ENCODE results near the gene MMAB. TPM values are rescaled to one million over a fixed set of nuclear protein-coding genes. Genes with fewer than 3 reads are reported as not detected.
"Not testable (repeated sequence)": the region's sequence is repeated elsewhere in the genome, so short reads cannot be mapped to it uniquely, and the experiment has no call there.

The MMAB gene
- total RNA-seq, 2 donors from 2014 or later, result 17.8 to 22.2 TPM

DNA sequence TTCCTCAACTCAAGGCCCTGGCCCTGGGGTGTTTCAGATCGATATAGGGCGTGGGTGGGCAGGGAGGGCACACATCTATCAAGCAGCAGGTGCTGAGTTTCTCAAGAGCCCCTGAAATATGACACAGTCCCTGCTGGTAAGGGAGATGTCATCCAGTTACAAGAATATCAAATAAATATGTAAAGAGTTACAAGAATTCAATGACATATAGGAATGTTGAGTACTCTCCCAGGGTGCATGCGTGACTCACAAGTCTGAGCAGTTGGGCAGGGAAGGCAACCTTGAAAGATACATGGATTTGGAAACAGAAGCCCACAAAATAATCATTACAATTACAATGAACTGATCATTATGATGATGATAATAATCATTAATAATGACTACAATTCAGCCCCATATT, 35.5 kb upstream of the MMAB start:
- Mint-ChIP-seq H3K27me3 (peaks cover 19% of the 10 kb centered on the region), H3K4me1 (no peaks in the 10 kb centered on the region), H3K36me3 (ENCODE audit: low read depth) (no peaks in the 10 kb centered on the region), H3K9me3 (no peaks in the 10 kb centered on the region), H3K4me3 (no peak overlapping the region), H3K27ac (no peak overlapping the region)
- ATAC-seq (replicated peaks), result no peak

DNA sequence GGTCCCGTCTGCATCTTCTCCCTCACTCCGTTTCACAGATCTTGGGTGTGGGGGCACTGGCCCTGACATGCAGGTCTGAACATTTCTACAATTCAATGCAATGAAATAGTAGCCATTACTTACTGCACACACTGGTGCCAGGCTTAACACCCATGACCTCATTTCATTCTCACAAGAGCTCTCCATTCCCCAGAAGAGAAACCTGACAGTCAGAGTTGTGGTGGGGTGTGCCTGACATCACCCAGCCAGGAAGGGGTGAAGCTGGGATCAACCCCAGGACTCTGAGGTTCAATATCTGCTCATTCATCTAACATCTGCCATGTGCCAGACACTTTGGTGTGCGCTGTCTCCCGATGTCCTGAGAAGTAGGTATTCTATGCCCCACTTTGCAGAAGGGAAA, 35.0 kb upstream of the MMAB start:
- no peaks in the 10 kb centered on the region for H3K9me3 Mint-ChIP-seq
- peak; percentile 24 for ATAC-seq (replicated peaks)
- no peak overlapping the region for H3K4me3 Mint-ChIP-seq
- H3K36me3 Mint-ChIP-seq (ENCODE audit: low read depth), result no peaks in the 10 kb centered on the region
- H3K27ac Mint-ChIP-seq, result no peak overlapping the region
- H3K27me3 Mint-ChIP-seq, result peaks cover 18% of the 10 kb centered on the region
- no peaks in the 10 kb centered on the region for H3K4me1 Mint-ChIP-seq

DNA sequence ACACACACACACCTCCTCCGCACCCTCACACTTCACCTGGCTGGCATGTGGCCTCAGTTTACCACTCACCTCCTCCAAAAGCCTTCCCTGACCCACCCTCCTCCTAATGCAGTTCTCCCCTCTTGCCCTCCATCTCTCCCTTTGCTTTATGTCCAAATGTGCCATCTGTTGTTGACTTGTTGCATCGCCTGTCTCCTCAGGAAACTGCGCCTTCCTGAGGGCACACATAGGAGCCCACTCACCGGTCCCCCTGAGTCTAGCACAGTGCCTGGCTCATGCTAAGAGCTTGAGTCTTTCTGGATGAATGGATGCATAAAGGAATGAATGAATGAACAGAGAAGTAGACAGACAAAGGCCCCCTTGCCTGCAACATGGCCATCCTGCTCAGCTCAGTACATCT, 34.3 kb upstream of the MMAB start:
- Mint-ChIP-seq H3K4me3 (no peak overlapping the region), H3K27ac (no peak overlapping the region), H3K9me3 (no peaks in the 10 kb centered on the region), H3K4me1 (no peaks in the 10 kb centered on the region), H3K36me3 (ENCODE audit: low read depth) (no peaks in the 10 kb centered on the region), H3K27me3 (peaks cover 15% of the 10 kb centered on the region)
- no peak for ATAC-seq (replicated peaks)

DNA sequence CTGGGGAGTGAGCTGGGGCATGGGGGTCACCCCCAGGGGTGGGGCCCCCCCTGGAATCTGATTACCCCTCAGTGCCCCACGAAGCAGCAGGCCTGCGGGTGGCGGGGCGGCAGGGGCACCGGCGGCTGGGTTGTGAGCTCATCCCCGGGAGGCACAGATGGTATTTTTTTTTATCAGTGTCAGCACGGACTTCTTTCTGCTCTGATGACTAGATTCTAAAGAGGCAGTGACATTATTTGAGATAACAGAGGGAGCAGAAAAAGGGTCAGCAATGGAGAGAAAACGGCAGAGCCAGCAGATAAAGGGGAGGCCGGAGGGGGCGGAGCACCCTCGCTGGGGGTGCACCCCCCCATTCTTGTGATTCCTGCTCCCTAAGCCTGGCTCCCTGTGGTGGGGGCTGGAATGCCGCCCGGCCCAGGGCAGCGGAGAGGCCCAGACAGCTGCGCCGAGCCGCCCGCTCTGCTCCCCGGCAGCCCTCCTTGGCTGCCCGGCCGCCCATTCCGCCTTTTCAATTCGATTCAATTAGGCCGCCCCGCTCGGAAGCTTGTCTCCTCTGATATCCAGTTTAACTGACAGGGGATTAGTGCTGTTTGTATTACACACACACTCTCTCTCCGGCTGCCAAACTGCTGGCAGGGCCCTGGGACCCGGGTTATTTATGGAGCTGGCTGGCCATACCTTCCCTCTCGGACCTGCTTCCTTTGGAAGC, 33.2 kb upstream of the MMAB start:
- Mint-ChIP-seq H3K27ac (no peak overlapping the region), H3K4me3 (no peak overlapping the region), H3K36me3 (ENCODE audit: low read depth) (no peaks in the 10 kb centered on the region), H3K27me3 (peaks cover 15% of the 10 kb centered on the region), H3K9me3 (no peaks in the 10 kb centered on the region), H3K4me1 (no peaks in the 10 kb centered on the region)
- no peak for ATAC-seq (replicated peaks)

DNA sequence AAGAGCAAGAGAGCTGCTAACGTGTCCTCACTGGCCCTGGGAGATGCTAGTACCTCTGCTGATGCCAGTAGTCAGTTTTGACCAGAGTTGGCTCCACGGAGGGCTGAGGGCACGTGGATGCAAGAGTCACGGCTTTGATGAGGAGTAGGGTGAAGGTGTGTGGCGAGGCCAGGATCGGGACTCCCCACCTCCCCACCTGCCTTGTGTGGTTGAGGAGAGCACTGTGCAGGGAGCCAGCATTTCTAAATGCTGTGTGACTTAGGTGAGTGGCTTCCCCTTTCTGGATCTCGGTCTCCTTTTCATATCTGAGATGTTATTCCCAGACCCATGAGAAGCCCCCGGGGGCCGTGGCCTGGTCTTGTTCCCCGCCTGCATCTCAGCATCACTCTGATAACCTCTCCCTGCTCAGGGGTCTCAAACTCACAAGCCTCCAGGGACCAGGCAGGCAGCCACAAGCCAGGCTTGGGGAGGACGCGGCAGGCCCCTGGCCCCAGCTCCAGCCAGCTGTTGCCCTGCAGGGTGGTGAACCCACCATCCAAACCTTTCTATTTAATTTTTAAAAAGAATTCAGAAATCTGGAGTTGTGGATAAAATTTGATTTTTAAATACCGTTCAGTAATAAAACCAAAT, 32.4 kb upstream of the MMAB start:
- ATAC-seq (replicated peaks), result no peak
- Mint-ChIP-seq H3K4me3 (no peak overlapping the region), H3K27ac (no peak overlapping the region), H3K27me3 (peaks cover 13% of the 10 kb centered on the region), H3K9me3 (no peaks in the 10 kb centered on the region), H3K36me3 (ENCODE audit: low read depth) (no peaks in the 10 kb centered on the region), H3K4me1 (no peaks in the 10 kb centered on the region)

DNA sequence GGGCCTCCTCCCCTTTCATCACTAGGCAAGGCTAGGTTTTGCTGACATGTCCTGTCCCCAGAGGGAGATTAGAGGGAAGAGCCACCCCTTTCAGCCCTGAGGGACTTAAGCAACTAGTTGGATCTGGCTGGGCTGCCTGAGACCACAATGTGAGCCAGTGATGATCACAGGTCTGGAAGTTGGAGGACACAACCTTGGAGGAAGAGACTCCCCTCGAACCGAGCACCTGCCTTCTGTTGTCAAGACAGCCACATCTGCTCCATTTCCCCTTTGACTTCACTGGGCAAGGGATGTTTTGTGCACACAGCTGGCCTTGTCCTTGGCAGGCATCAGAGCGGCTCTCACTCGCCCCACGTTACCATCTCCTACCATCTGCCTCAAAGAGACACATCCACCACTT, 31.7 kb upstream of the MMAB start:
- Mint-ChIP-seq H3K27ac (no peak overlapping the region), H3K4me1 (no peaks in the 10 kb centered on the region), H3K27me3 (peaks cover 11% of the 10 kb centered on the region), H3K36me3 (ENCODE audit: low read depth) (no peaks in the 10 kb centered on the region), H3K9me3 (no peaks in the 10 kb centered on the region), H3K4me3 (no peak overlapping the region)
- no peak for ATAC-seq (replicated peaks)

DNA sequence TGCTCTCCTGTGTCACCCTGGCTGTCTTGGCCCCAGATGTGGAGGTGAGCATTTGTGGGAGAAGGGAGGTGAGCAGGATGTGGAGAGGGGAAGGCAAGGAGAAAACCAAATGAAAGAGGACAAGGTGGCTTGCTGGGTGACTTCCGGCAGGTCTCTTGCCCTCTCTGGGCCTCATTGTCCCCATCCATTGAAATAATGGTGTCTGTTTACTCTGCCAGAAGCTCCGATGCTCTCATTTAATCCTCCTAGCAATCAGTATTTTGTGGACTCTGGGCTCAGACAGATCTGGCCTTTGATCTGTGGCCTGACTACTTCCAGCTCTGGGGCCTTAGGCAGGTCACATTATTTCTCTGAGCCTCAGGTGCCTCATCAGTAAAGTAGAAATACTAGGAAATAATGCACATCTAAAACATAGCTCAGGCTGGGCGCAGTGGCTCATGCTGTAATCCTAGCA, 30.9 kb upstream of the MMAB start:
- H3K4me1 Mint-ChIP-seq, result no peaks in the 10 kb centered on the region
- H3K27me3 Mint-ChIP-seq, result peaks cover 5% of the 10 kb centered on the region
- no peaks in the 10 kb centered on the region for H3K36me3 Mint-ChIP-seq (ENCODE audit: low read depth)
- ATAC-seq (replicated peaks), result no peak
- H3K27ac Mint-ChIP-seq, result no peak overlapping the region
- peak overlapping the region; percentile 21 for H3K4me3 Mint-ChIP-seq
- H3K9me3 Mint-ChIP-seq, result no peaks in the 10 kb centered on the region

DNA sequence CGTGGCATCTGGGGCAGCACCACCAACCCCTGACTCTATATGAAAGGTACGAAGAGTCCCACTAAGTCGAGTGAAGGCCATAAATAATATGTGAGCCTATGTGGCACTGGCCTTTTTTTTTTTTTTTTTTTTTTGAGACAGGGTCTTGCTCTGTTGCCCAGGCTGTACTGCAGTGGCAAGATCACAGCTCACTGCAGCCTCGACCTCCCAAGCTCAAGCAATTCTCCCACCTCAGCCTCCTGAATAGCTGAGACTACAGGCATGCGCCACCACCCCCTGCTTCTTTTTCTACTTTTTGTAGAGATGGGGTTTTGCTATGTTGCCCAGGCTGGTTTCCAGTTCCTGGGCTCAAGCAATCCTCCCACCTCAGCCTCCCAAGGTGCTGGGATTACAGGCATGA, 28.8 kb upstream of the MMAB start:
- H3K27ac Mint-ChIP-seq; ATAC-seq (replicated peaks); H3K36me3 Mint-ChIP-seq (ENCODE audit: low read depth); H3K4me1 Mint-ChIP-seq; H3K27me3 Mint-ChIP-seq; H3K9me3 Mint-ChIP-seq; H3K4me3 Mint-ChIP-seq: not testable (repeated sequence)

DNA sequence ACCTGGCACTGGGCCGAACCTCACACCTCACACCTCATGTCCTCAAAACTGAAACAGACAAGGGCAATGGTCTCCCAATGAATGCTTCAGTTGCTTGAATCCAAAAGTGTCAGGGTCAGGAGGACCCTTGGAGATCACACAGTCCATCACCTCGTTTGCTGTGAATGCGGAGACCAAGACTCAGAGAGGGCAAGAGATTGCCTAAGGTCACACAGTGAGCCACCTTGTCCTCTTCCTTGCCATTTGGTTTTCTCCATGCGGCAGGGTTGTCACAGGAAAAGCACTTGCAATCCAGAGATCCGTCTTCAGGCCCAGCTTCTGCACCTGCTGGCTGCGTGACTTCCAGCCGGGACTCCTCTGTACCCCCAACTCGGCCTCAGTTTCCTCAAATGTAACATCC, 28.3 kb upstream of the MMAB start:
- no peaks in the 10 kb centered on the region for H3K9me3 Mint-ChIP-seq
- no peaks in the 10 kb centered on the region for H3K36me3 Mint-ChIP-seq (ENCODE audit: low read depth)
- ATAC-seq (replicated peaks), result no peak
- H3K27ac Mint-ChIP-seq, result peak overlapping the region; percentile 46
- peaks cover 12% of the 10 kb centered on the region for H3K4me1 Mint-ChIP-seq
- no peak overlapping the region for H3K4me3 Mint-ChIP-seq
- H3K27me3 Mint-ChIP-seq, result no peaks in the 10 kb centered on the region

DNA sequence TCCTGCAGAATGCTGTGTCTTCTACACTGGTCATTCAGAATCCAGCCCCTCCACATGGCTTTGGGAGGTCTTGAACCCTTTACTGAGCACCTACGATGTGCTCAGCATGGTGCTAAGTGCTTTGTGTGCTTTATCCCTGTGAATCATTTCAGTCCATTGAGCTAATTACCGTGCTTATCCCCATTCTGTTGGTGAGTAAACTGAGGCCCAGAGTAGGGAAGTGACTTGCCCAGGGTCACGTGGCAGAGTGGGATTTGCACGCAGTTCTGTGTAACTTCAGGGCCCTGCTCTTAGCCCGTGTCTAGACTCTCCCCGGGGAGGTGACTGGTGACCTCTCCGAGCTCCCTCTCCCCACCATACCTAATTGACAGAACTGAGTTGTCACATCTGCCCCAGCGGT, 27.7 kb upstream of the MMAB start:
- H3K27me3 Mint-ChIP-seq, result no peaks in the 10 kb centered on the region
- no peak for ATAC-seq (replicated peaks)
- peak overlapping the region; percentile 46 for H3K27ac Mint-ChIP-seq
- no peaks in the 10 kb centered on the region for H3K36me3 Mint-ChIP-seq (ENCODE audit: low read depth)
- H3K9me3 Mint-ChIP-seq, result no peaks in the 10 kb centered on the region
- peaks cover 12% of the 10 kb centered on the region for H3K4me1 Mint-ChIP-seq
- H3K4me3 Mint-ChIP-seq, result no peak overlapping the region

DNA sequence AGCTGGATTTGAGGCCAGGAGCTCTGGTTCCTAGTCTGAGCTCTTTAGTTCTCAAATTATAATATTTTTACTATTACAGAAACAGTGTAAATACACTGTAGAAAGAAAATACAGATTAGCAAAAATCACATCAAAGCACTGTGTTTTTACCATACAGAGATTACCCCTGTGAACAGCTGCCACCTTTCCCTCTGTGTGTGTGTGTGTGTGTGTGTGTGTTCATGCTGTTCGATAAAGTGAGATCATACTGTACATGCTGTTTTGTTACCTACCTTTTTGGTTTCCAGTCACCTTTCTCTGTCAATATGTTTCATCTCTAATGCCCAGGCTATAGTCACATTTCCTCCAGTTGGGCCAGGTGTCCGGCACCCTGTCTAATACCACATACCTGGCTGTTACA, 27.2 kb upstream of the MMAB start:
- no peaks in the 10 kb centered on the region for H3K9me3 Mint-ChIP-seq
- no peaks in the 10 kb centered on the region for H3K27me3 Mint-ChIP-seq
- ATAC-seq (replicated peaks), result no peak
- no peak overlapping the region for H3K4me3 Mint-ChIP-seq
- peaks cover 16% of the 10 kb centered on the region for H3K4me1 Mint-ChIP-seq
- H3K27ac Mint-ChIP-seq, result no peak overlapping the region
- H3K36me3 Mint-ChIP-seq (ENCODE audit: low read depth), result no peaks in the 10 kb centered on the region

DNA sequence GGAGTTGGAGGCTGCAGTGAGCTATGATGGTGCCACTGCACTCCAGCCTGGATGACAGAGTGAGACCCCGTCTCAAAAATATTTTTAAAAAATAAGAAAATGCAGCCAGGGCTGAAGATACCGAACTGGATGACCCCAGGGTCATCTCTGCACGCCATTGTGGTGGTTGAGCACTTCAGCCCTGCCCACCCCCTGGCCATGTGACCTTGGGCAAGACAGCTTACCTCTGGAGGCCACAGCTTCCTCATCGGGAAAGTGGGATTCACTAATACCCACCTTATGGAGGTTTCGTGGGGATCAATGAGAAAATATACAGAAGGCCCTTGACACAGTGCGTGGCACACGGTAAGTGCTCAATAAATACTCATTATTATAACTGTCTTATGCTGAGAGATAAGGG, 25.8 kb upstream of the MMAB start:
- Mint-ChIP-seq H3K4me1 (peaks cover 18% of the 10 kb centered on the region), H3K27ac (no peak overlapping the region), H3K9me3 (no peaks in the 10 kb centered on the region), H3K36me3 (ENCODE audit: low read depth) (no peaks in the 10 kb centered on the region), H3K4me3 (no peak overlapping the region), H3K27me3 (no peaks in the 10 kb centered on the region)
- ATAC-seq (replicated peaks), result no peak

DNA sequence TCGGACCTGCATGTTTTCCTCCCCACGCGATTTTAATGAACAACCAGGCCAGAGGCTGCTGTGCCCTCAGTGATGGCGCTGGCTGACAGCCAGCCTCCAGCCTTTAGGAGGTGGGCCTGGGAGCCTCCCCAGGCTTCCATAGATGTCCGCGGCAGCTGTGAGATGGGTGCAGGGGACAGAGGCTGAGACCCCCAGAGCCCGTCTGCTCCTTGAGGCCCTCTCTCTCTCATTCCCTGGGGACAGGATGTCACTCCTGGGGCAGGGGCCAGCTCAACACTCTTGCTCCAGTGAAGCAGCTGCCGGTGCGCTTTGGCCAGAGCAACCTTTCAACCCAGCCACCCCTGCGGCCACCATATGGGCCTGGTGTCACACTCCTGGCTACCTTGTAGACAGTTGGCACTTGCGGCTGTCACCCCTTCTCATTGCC, 25.1 kb upstream of the MMAB start:
- ATAC-seq (replicated peaks), result no peak
- Mint-ChIP-seq H3K36me3 (ENCODE audit: low read depth) (no peaks in the 10 kb centered on the region), H3K9me3 (no peaks in the 10 kb centered on the region), H3K27ac (no peak overlapping the region), H3K27me3 (no peaks in the 10 kb centered on the region), H3K4me3 (no peak overlapping the region), H3K4me1 (peaks cover 18% of the 10 kb centered on the region)

DNA sequence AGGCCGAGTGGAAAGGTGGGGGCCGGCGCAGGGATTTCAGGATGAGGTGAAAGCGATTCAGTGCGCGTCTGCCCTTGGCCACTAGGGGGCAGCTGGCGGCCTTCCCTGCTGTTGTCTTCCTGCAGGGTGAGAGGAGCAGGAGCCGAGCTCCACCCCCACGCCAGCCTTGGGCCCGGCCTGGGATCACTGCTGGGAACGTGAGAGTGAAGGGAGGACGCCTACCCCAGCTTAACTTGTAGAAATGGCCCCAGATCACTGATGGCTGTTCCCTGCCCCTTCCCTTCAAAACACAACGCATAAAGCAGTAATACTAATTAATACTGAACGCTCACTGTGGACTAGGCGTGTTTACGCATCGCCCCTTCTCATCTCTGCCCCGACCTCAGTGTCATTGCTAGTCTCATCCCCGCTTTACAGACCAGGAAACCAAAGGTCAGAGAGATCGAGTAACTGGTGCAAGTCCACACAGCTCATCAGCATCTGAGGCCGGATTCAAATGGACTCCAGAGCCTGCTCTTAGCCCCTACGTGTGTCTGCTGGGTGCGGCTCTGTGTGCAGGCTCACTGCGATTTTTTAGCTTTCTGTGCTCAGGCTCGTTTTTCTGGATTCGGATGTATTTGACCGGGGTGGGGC, 24.6 kb upstream of the MMAB start:
- no peak overlapping the region for H3K4me3 Mint-ChIP-seq
- no peaks in the 10 kb centered on the region for H3K36me3 Mint-ChIP-seq (ENCODE audit: low read depth)
- no peaks in the 10 kb centered on the region for H3K27me3 Mint-ChIP-seq
- no peaks in the 10 kb centered on the region for H3K9me3 Mint-ChIP-seq
- ATAC-seq (replicated peaks), result peak; percentile 43
- peaks cover 18% of the 10 kb centered on the region for H3K4me1 Mint-ChIP-seq
- no peak overlapping the region for H3K27ac Mint-ChIP-seq

DNA sequence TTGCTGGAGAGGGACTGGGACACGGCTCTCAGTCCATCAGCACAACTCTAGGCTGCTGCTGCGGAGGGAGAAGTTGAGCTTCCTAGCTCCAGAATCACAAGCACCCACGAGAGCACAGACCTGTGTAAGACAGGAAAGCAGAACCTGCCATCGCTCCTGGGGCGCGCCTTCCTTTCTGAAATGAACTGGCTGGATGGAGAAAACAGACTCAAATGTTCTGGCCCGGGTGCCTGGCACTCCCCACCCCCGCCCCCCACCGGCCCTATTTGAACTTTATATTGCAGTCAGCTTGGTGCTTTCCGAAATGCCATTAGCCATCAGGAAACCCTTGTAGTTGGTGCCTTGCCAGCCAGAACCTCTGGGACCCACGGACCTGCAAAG, 24.1 kb upstream of the MMAB start:
- H3K27me3 Mint-ChIP-seq, result no peaks in the 10 kb centered on the region
- no peaks in the 10 kb centered on the region for H3K36me3 Mint-ChIP-seq (ENCODE audit: low read depth)
- no peak for ATAC-seq (replicated peaks)
- H3K9me3 Mint-ChIP-seq, result no peaks in the 10 kb centered on the region
- H3K27ac Mint-ChIP-seq, result no peak overlapping the region
- no peak overlapping the region for H3K4me3 Mint-ChIP-seq
- H3K4me1 Mint-ChIP-seq, result peaks cover 18% of the 10 kb centered on the region

All from activated T-helper 17 cell treated with anti-CD3 and anti-CD28 coated beads, Interleukin-2, amount 50 U/mL, for 72 hours (primary cell).